ENCODE data around the gene RBM15B. TPM values are rescaled to one million over a fixed set of nuclear protein-coding genes. Genes with fewer than 3 reads are reported as not detected.
A peak's percentile ranks its signal among the peaks of the same experiment; 100 is the strongest.

The RBM15B gene
- total RNA-seq, 4 donors from 2014 or later = 19.1 to 69.9 (median 28.0) TPM

DNA sequence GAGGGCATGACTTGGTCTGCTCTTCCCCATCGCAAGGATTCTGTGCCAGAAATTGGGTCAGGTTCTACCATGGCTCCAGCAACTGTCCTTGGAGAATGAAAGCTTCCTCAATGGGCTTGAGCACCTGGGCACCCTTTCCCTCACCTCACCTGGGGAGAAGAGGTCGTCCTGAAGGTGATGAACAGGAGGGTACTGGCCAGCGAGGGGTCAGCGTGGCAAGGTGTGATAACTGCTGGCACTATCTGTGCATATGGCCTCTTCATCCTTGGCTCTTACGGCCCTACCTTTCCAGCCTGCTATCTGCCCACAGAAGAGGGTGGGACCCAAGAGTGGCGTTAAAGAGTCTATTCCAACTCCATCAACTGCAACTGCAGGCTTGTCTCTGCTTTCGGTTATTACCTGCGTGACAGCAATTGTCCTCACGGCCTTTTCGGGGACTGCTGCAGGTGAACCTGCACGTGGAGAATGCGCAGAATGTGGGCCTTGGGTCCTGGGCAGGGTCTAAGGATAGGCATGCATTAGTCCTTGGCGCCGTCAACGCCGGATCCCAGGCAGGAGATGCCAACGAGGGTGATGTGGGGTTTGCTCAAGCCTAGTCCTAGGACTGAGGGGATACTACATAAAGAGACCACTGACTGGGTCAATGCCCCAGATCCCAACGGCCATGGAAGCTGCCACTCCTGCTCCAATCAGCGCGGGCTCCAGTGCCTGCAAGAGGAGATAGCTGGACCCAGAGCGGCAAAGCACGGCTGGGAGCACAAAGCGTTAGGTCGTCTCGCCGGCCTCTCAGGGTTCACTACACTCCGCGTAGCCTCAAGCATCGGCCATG, 625 bp upstream of the RBM15B start:
- WGBS, 2 donors (ENCODE audit: low coverage in 1 of 2) = 50 to 60% methylated on average over 1 to 20 of the region's 29 CpGs
- Histone ChIP-seq H3K36me3 (peaks cover 0 to 11% (median 5%) of the 10 kb centered on the region in 4 donors), H3K4me1 (peaks cover 26 to 80% (median 71%) of the 10 kb centered on the region in 4 donors), H3K27me3 (no peaks in the 10 kb centered on the region), H3K27ac (peak overlapping the region; percentile 93 to 94 (median 94)), H3K9me3 (no peaks in the 10 kb centered on the region), H3K4me3 (peak overlapping the region in 2 of 4 donors; percentile 72 to 87)
- in situ Hi-C loops (cut with MboI; ENCODE audit: low pct_ligation_motif_present in 1 of 4, low pct_unique_long_range_greater_than_20kb in 1 of 4, low sequenced_read_pairs in 3 of 4) = loop anchor here (25.0 kb wide), 3 partner anchors 272 to 778 kb away; partner anchors contain the start of genes CISH (in 2 of the 4), MAPKAPK3 (in 2 of the 4) and TEX264 (in 1 of the 4)
- intact Hi-C loops (cut with DNase I; ENCODE audit: low total_unique reads) = loop anchor here (10.0 kb wide), 1 partner anchor 294 kb away; no protein-coding TSS in a partner anchor
- DNase-seq = no peak
- TF ChIP-seq POLR2A (IDR thresholded peaks at IDR 0.05) = no peak
- TF ChIP-seq, protein P1, sequence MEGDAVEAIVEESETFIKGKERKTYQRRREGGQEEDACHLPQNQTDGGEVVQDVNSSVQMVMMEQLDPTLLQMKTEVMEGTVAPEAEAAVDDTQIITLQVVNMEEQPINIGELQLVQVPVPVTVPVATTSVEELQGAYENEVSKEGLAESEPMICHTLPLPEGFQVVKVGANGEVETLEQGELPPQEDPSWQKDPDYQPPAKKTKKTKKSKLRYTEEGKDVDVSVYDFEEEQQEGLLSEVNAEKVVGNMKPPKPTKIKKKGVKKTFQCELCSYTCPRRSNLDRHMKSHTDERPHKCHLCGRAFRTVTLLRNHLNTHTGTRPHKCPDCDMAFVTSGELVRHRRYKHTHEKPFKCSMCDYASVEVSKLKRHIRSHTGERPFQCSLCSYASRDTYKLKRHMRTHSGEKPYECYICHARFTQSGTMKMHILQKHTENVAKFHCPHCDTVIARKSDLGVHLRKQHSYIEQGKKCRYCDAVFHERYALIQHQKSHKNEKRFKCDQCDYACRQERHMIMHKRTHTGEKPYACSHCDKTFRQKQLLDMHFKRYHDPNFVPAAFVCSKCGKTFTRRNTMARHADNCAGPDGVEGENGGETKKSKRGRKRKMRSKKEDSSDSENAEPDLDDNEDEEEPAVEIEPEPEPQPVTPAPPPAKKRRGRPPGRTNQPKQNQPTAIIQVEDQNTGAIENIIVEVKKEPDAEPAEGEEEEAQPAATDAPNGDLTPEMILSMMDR (IDR thresholded peaks at IDR 0.05) = peak in 2 of 5 experiments; percentile 81

GRCh38 chr3:51391566-51392354, 675 bp downstream of the RBM15B start:
- peak overlapping the region; percentile 72 to 91 (median 87) for H3K4me3 ChIP-seq
- H3K27ac ChIP-seq = peak overlapping the region; percentile 93 to 94 (median 94)
- TF ChIP-seq POLR2A (IDR thresholded peaks at IDR 0.05) (no peak), EP300 (IDR thresholded peaks at IDR 0.05; ENCODE audit: low read depth) (no peak), POLR2AphosphoS5 (IDR thresholded peaks at IDR 0.05) (no peak)
- TF ChIP-seq, protein P1 (IDR thresholded peaks at IDR 0.05) = no peak
- peak; percentile 31 for DNase-seq
- intact Hi-C loops (cut with DNase I; ENCODE audit: low total_unique reads) (loop anchor here (10.0 kb wide), 1 partner anchor 293 kb away; no protein-coding TSS in a partner anchor), in situ Hi-C loops (cut with MboI; ENCODE audit: low pct_ligation_motif_present in 1 of 4, low pct_unique_long_range_greater_than_20kb in 1 of 4, low sequenced_read_pairs in 3 of 4) (loop anchor here (25.0 kb wide), 3 partner anchors 271 to 779 kb away; partner anchors contain the start of genes CISH (in 2 of the 4), MAPKAPK3 (in 2 of the 4) and TEX264 (in 1 of the 4))
- WGBS, 2 donors (ENCODE audit: low coverage in 1 of 2) = 12% methylated on average over 38 of the region's 115 CpGs; no CpG with 5 or more reads in 1 of the 2 donors
- H3K27me3 ChIP-seq = no peaks in the 10 kb centered on the region
- H3K9me3 ChIP-seq = no peaks in the 10 kb centered on the region
- peaks cover 0 to 11% (median 5%) of the 10 kb centered on the region in 4 donors for H3K36me3 ChIP-seq
- H3K4me1 ChIP-seq = peaks cover 22 to 71% (median 60%) of the 10 kb centered on the region in 4 donors

GRCh38 chr3:51392355-51393133, 1.5 kb downstream of the RBM15B start:
- DNase-seq = no peak
- intact Hi-C loops (cut with DNase I; ENCODE audit: low total_unique reads) (loop anchor here (10.0 kb wide), 1 partner anchor 292 kb away; no protein-coding TSS in a partner anchor), in situ Hi-C loops (cut with MboI; ENCODE audit: low pct_ligation_motif_present in 1 of 4, low pct_unique_long_range_greater_than_20kb in 1 of 4, low sequenced_read_pairs in 3 of 4) (loop anchor here (25.0 kb wide), 3 partner anchors 270 to 780 kb away; partner anchors contain the start of genes CISH (in 2 of the 4), MAPKAPK3 (in 2 of the 4) and TEX264 (in 1 of the 4))
- no peak for TF ChIP-seq POLR2AphosphoS5 (IDR thresholded peaks at IDR 0.05)
- TF ChIP-seq, protein P1 (IDR thresholded peaks at IDR 0.05) = no peak
- TF ChIP-seq EP300 (IDR thresholded peaks at IDR 0.05; ENCODE audit: low read depth) = no peak
- no peak for TF ChIP-seq POLR2A (IDR thresholded peaks at IDR 0.05)
- Histone ChIP-seq H3K4me3 (peak overlapping the region; percentile 72 to 91 (median 87)), H3K9me3 (no peaks in the 10 kb centered on the region), H3K4me1 (peaks cover 22 to 63% (median 54%) of the 10 kb centered on the region in 4 donors), H3K36me3 (peaks cover 0 to 14% (median 5%) of the 10 kb centered on the region in 4 donors), H3K27me3 (no peaks in the 10 kb centered on the region), H3K27ac (peak overlapping the region; percentile 93 to 94 (median 94))
- WGBS, 2 donors (ENCODE audit: low coverage in 1 of 2) = 90% methylated on average over 42 of the region's 42 CpGs; no CpG with 5 or more reads in 1 of the 2 donors

All from transverse colon (tissue), 4 donors.